Loucy (cell line): ENCODE data around the gene GPBAR1.

ENCODE experiments used
- H2AFZ ChIP-seq: fragments of 200-600 bp; sonication (generic); 2 replicates; pipeline ENCODE4 v1.6.0; 2016; ENCODE audit warnings: antibody characterized with exemption, mild to moderate bottlenecking, low read length, moderate library complexity
- H3F3A ChIP-seq: fragments of 200-600 bp; 2 replicates; pipeline ENCODE4 v1.6.0; 2016; ENCODE audit warnings: antibody characterized with exemption, low read depth, mild to moderate bottlenecking
- H3K27me3 ChIP-seq: fragments of 200-600 bp; sonication (generic); 2 replicates; pipeline ENCODE4 v1.6.1; 2014; ENCODE audit warnings: low read length, mild to moderate bottlenecking; ENCODE audit not compliant: insufficient read depth, poor library complexity, severe bottlenecking
- H3K36me3 ChIP-seq: fragments of 200-600 bp; sonication (generic); 2 replicates; pipeline ENCODE4 v1.6.1; 2016; ENCODE audit warnings: low read length; ENCODE audit not compliant: insufficient read depth
- H3K4me1 ChIP-seq: fragments of 200-600 bp; sonication (generic); 2 replicates; pipeline ENCODE4 v1.5.1; 2014; ENCODE audit warnings: low read length, mild to moderate bottlenecking; ENCODE audit not compliant: insufficient read depth, poor library complexity, severe bottlenecking
- H3K4me2 ChIP-seq: fragments of 200-600 bp; sonication (generic); 2 replicates; pipeline ENCODE4 v1.6.0; 2014; ENCODE audit warnings: antibody characterized with exemption, low read length, low read depth, mild to moderate bottlenecking; ENCODE audit not compliant: poor library complexity, severe bottlenecking
- H3K4me3 ChIP-seq: fragments of 200-600 bp; sonication (generic); 2 replicates; pipeline ENCODE4 v1.5.1; 2014; ENCODE audit warnings: low read length, mild to moderate bottlenecking, mixed read lengths; ENCODE audit not compliant: poor library complexity, severe bottlenecking
- H3K79me2 ChIP-seq: fragments of 200-600 bp; sonication (generic); 2 replicates; pipeline ENCODE4 v1.6.1; 2014; ENCODE audit warnings: low read length; ENCODE audit not compliant: insufficient read depth
- H3K9ac ChIP-seq: fragments of 200-600 bp; sonication (generic); 2 replicates; pipeline ENCODE4 v1.6.0; 2014; ENCODE audit warnings: mild to moderate bottlenecking, low read depth, low read length, moderate library complexity; ENCODE audit not compliant: poor library complexity, severe bottlenecking
- H3K9me2 ChIP-seq: fragments of 200-600 bp; sonication (generic); replicated peaks from 2 replicates; pipeline ENCODE4 v1.6.1; 2016; ENCODE audit warnings: low read depth, low read length, mixed read lengths
- H3K9me3 ChIP-seq: fragments of 200-600 bp; sonication (generic); 2 replicates; pipeline ENCODE4 v1.6.1; 2014; ENCODE audit warnings: mild to moderate bottlenecking, antibody characterized with exemption, low read length, low read depth; ENCODE audit not compliant: insufficient read depth
- H4K20me1 ChIP-seq: fragments of 200-600 bp; sonication (generic); 2 replicates; pipeline ENCODE4 v1.6.0; 2014; ENCODE audit warnings: antibody characterized with exemption, low read length, mild to moderate bottlenecking; ENCODE audit not compliant: insufficient read depth, poor library complexity, severe bottlenecking
- CTCF ChIP-seq: fragments of 200-600 bp; sonication (generic); conservative IDR thresholded peaks from 2 replicates; pipeline ENCODE4 v1.5.1; 2014; ENCODE audit warnings: mild to moderate bottlenecking, antibody characterized with exemption, low read length
- EZH2phosphoT487 ChIP-seq: fragments of 200-600 bp; IDR thresholded peaks from 2 replicates; pipeline ENCODE4 v1.6.1; 2018; ENCODE audit warnings: antibody characterized with exemption, mild to moderate bottlenecking, moderate library complexity, borderline replicate concordance

GPBAR1 gene

GRCh38 chr2:218262631-218263586, 2.1 kb downstream of the GPBAR1 start:
- TF ChIP-seq CTCF (no peak), EZH2phosphoT487 (no peak)
- Histone ChIP-seq H3K9me2 (no peaks in the 10 kb centered on the region), H3F3A (no peaks in the 10 kb centered on the region), H3K9me3 (no peaks in the 10 kb centered on the region), H3K79me2 (peaks cover 12% of the 10 kb centered on the region; the same call in 1 of the 2 replicates), H4K20me1 (peaks cover 7% of the 10 kb centered on the region), H3K4me1 (peaks cover 5% of the 10 kb centered on the region), H3K9ac (no peak overlapping the region), H3K4me3 (no peak overlapping the region), H3K4me2 (no peak overlapping the region), H3K27me3 (no peaks in the 10 kb centered on the region), H3K36me3 (peaks cover 15% of the 10 kb centered on the region; the same call in 1 of the 2 replicates), H2AFZ (no peak overlapping the region)

DNA sequence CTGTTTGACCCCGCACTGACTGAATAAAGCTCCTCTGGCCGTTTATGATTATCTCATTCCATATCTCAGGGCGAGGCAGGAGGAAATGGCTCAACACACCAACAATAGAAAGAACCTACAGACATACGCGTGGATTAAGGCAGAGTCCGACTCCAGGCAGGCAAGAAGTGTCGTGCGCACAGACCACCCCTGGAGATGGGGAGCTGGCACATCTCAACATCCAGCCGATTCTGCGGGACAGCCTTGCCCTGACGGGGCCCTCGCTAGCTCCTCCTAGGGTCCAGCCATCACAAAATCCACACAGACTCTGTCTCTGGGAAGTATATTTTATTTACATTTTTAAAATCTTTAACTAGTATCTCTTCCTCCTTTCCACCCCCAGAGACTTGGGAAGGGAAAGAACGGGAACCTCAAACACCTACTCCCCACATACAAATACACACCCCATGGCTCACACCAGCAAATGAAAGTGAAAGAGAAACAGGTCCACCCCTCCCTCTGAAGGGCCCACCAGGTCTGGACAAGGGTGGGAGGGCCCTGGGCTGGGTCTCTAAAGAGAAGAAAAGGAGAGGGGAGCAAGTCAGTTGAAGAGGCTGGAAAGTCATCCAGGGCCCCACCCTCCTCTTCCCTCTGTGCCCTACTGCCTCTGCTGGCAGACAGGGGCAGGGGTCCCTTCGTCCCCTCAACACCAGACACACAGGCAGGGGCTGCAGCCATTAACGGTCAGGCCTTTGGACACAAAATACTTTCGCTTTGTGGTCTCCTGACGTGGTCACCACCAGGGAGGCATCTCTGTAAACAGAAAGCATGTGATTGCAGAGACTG, 3.2 kb downstream of the GPBAR1 start:
- Histone ChIP-seq H3K79me2 (peaks cover 15% of the 10 kb centered on the region), H3K4me1 (peaks cover 6% of the 10 kb centered on the region), H3K9me2 (no peaks in the 10 kb centered on the region), H3K9me3 (no peaks in the 10 kb centered on the region), H3K9ac (no peak overlapping the region), H3K36me3 (peaks cover 15% of the 10 kb centered on the region; the same call in 1 of the 2 replicates), H4K20me1 (peaks cover 10% of the 10 kb centered on the region), H3K4me3 (no peak overlapping the region), H2AFZ (no peak overlapping the region), H3K27me3 (no peaks in the 10 kb centered on the region), H3K4me2 (no peak overlapping the region), H3F3A (no peaks in the 10 kb centered on the region)
- TF ChIP-seq EZH2phosphoT487 = no peak
- peak; percentile 27; the same call in 1 of the 2 replicates for TF ChIP-seq CTCF

- no peak for TF ChIP-seq CTCF
- TF ChIP-seq EZH2phosphoT487 = no peak
- H3K9me3 ChIP-seq = no peaks in the 10 kb centered on the region
- H3K9me2 ChIP-seq = no peaks in the 10 kb centered on the region
Measured at GRCh38 chr2:218264773-218265561, 4.2 kb downstream of the GPBAR1 start.

More at GRCh38 chr2:218264773-218265561, 4.2 kb downstream of the GPBAR1 start:
- Histone ChIP-seq H3F3A (no peaks in the 10 kb centered on the region), H2AFZ (no peak overlapping the region), H3K79me2 (peaks cover 24% of the 10 kb centered on the region), H3K4me1 (peaks cover 10% of the 10 kb centered on the region), H3K4me3 (no peak overlapping the region), H3K9ac (no peak overlapping the region), H4K20me1 (peaks cover 18% of the 10 kb centered on the region), H3K36me3 (peaks cover 15% of the 10 kb centered on the region; the same call in 1 of the 2 replicates), H3K27me3 (no peaks in the 10 kb centered on the region), H3K4me2 (no peak overlapping the region)
